Astrocyte (in vitro differentiated cells and primary cell): Measurements from ENCODE around the gene ASB3.

ENCODE experiments used
- EZH2 ChIP-seq: IDR thresholded peaks from 2 replicates; pipeline ENCODE4 v1.6.1; 2012; ENCODE audit warnings: mild to moderate bottlenecking, low read length, inconsistent platforms; ENCODE audit not compliant: insufficient read depth
- TF ChIP-seq, protein P1 (sequence below): IDR thresholded peaks from 2 replicates; pipeline ENCODE4 v1.5.1; 2011; ENCODE audit warnings: low read depth, mild to moderate bottlenecking, inconsistent platforms, low read length, moderate library complexity; ENCODE audit not compliant: insufficient read depth

DNA sequence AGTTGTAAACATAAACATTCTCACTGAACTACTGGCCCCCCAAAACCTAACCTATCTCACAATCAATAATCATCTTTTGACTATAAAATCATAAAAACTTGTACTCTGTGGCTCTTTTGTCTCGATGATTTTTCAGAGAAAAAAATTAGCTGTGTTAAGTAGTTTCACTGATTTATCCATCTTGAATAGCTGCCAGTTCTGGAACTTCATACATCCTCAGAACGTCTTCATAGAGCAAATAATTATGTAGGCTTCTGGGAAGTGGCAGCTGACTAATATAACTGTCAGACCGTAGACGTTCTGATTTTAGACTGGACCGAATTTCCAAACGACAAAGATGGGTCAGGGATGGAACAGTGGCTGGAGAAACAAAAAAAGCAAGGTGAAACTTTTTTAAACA lies 116.4 kb downstream of the ASB3 start:
- TF ChIP-seq EZH2 = no peak
- TF ChIP-seq, protein P1, sequence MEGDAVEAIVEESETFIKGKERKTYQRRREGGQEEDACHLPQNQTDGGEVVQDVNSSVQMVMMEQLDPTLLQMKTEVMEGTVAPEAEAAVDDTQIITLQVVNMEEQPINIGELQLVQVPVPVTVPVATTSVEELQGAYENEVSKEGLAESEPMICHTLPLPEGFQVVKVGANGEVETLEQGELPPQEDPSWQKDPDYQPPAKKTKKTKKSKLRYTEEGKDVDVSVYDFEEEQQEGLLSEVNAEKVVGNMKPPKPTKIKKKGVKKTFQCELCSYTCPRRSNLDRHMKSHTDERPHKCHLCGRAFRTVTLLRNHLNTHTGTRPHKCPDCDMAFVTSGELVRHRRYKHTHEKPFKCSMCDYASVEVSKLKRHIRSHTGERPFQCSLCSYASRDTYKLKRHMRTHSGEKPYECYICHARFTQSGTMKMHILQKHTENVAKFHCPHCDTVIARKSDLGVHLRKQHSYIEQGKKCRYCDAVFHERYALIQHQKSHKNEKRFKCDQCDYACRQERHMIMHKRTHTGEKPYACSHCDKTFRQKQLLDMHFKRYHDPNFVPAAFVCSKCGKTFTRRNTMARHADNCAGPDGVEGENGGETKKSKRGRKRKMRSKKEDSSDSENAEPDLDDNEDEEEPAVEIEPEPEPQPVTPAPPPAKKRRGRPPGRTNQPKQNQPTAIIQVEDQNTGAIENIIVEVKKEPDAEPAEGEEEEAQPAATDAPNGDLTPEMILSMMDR = no peak
